Gastroesophageal sphincter (tissue), 4 donors: ENCODE results near the gene DTD2. TPM values are rescaled to one million over a fixed set of nuclear protein-coding genes. Genes with fewer than 3 reads are reported as not detected.

Source experiments
- ATAC-seq: fragments of 150-250 bp; one replicate; pipeline ENCODE4 v1.9.1; 2016; ENCODE audit warnings: mild to moderate bottlenecking, moderate library complexity
- H3K27ac ChIP-seq, 4 donors: fragments of 200-600 bp; sonication (generic) in 3 of 4; 1 replicate in 3 of 4; 2 replicates in 1 of 4; pipeline ENCODE4 v1.5.1; 2016 to 2019
- H3K27me3 ChIP-seq: fragments of 200-600 bp; sonication (generic); one replicate; pipeline ENCODE4 v1.5.1; 2019
- H3K36me3 ChIP-seq, 2 donors: fragments of 200-600 bp; sonication (generic); one replicate each; pipeline ENCODE4 v1.5.1; 2019; ENCODE audit warnings: control low read depth in 1 of 2
- H3K4me1 ChIP-seq, 3 donors: fragments of 200-600 bp; sonication (generic); 1 replicate in 2 of 3; 2 replicates in 1 of 3; pipeline ENCODE4 v1.5.1; 2016 to 2019; ENCODE audit warnings: control low read depth in 2 of 3
- H3K4me3 ChIP-seq, 2 donors: fragments of 200-600 bp; sonication (generic); one replicate each; pipeline ENCODE4 v1.5.1; 2019; ENCODE audit warnings: mild to moderate bottlenecking in 1 of 2, moderate library complexity in 1 of 2
- H3K9me3 ChIP-seq, 3 donors: fragments of 200-600 bp; sonication (generic); one replicate each; pipeline ENCODE4 v1.5.1; 2017 to 2019; ENCODE audit warnings: control low read depth in 2 of 3
- EP300 ChIP-seq: sonication (generic); formaldehyde crosslinking; IDR thresholded peaks from one replicate; pipeline ENCODE4 v1.6.1; 2017; ENCODE audit warnings: antibody characterized with exemption, mild to moderate bottlenecking
- POLR2A ChIP-seq, 2 donors: fragments of 450-650 bp; IDR thresholded peaks; one replicate each; pipeline ENCODE4 v1.6.1; 2017; ENCODE audit warnings: antibody characterized with exemption in 2 of 2, mild to moderate bottlenecking in 2 of 2, moderate library complexity in 1 of 2
- POLR2AphosphoS5 ChIP-seq: sonication (generic); formaldehyde crosslinking; IDR thresholded peaks from one replicate; pipeline ENCODE4 v1.6.1; 2017; ENCODE audit warnings: antibody characterized with exemption
- WGBS, 2 donors: methylation state at CpG; one replicate each; pipeline ENCODE4 v1.1.5; 2018; ENCODE audit warnings: low coverage in 1 of 2; 5-methylcytosine and 5-hydroxymethylcytosine counted together
- total RNA-seq, 4 donors: library from RNA; depleted of rRNA; stranded (reverse); fragments of >200 nt; gene quantifications; one replicate each; pipeline ENCODE4 v1.1.0, GENCODE V29; 2016
- TF ChIP-seq, protein P1 (sequence below), 4 experiments: fragments of 200-600 bp in 2 of 4; fragments of 450-650 bp in 2 of 4; sonication (generic) in 1 of 4; IDR thresholded peaks; one replicate each; pipeline ENCODE4 v1.5.1; 2017 to 2019; ENCODE audit warnings: antibody characterized with exemption in 4 of 4, mild to moderate bottlenecking in 2 of 4, moderate library complexity in 2 of 4

The DTD2 gene
- total RNA-seq, 4 donors from 2014 or later: 21.3 to 31.1 (median 28.1) TPM

DNA sequence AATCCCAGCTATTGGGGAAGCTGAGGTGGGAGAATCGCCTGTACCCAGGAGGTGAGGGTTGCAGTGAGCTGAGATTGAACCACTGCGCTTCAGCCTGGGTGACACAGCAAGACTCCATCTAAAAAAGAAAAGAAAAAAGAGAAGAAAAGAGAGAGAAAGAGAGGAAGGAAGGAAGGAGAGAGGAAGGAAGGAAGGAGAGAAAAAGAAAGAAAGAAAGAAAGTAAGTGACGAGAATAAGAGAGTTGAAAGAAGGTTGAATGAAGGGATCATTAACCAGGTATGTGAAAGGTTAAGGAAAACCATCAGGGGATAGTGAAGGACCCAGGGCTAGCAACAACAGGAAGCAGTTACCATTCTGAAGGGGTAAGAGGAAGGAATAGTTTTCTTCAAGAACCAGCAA lies 4.2 kb upstream of the DTD2 start:
- TF ChIP-seq EP300 (no peak), POLR2A (IDR thresholded peaks at IDR 0.05) (no peak), POLR2AphosphoS5 (no peak)
- TF ChIP-seq, protein P1, sequence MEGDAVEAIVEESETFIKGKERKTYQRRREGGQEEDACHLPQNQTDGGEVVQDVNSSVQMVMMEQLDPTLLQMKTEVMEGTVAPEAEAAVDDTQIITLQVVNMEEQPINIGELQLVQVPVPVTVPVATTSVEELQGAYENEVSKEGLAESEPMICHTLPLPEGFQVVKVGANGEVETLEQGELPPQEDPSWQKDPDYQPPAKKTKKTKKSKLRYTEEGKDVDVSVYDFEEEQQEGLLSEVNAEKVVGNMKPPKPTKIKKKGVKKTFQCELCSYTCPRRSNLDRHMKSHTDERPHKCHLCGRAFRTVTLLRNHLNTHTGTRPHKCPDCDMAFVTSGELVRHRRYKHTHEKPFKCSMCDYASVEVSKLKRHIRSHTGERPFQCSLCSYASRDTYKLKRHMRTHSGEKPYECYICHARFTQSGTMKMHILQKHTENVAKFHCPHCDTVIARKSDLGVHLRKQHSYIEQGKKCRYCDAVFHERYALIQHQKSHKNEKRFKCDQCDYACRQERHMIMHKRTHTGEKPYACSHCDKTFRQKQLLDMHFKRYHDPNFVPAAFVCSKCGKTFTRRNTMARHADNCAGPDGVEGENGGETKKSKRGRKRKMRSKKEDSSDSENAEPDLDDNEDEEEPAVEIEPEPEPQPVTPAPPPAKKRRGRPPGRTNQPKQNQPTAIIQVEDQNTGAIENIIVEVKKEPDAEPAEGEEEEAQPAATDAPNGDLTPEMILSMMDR (IDR thresholded peaks at IDR 0.05): no peak
- Histone ChIP-seq H3K4me1 (peaks cover 0 to 14% (median 0%) of the 10 kb centered on the region in 3 donors), H3K4me3 (no peak overlapping the region), H3K27me3 (no peaks in the 10 kb centered on the region), H3K36me3 (no peaks in the 10 kb centered on the region), H3K27ac (no peak overlapping the region), H3K9me3 (no peaks in the 10 kb centered on the region)
- no peak for ATAC-seq
- WGBS, 2 donors: 92 to 93% methylated on average over 2 to 3 of the region's 3 CpGs

- Histone ChIP-seq H3K27me3 (no peaks in the 10 kb centered on the region), H3K36me3 (no peaks in the 10 kb centered on the region), H3K27ac (peak overlapping the region; percentile 44 to 94 (median 92)), H3K9me3 (no peaks in the 10 kb centered on the region), H3K4me3 (peak overlapping the region; percentile 51 to 72), H3K4me1 (peaks cover 0 to 37% (median 2%) of the 10 kb centered on the region in 3 donors)
- TF ChIP-seq POLR2AphosphoS5: no peak
- TF ChIP-seq, protein P1 (IDR thresholded peaks at IDR 0.05): no peak
- TF ChIP-seq EP300: no peak
- no peak for TF ChIP-seq POLR2A (IDR thresholded peaks at IDR 0.05)
- no peak for ATAC-seq
- 53 to 60% methylated on average over 11 of the region's 11 CpGs for WGBS, 2 donors
These were observed 656 bp upstream of the DTD2 start for GRCh38 chr14:31457665-31458659.

DNA sequence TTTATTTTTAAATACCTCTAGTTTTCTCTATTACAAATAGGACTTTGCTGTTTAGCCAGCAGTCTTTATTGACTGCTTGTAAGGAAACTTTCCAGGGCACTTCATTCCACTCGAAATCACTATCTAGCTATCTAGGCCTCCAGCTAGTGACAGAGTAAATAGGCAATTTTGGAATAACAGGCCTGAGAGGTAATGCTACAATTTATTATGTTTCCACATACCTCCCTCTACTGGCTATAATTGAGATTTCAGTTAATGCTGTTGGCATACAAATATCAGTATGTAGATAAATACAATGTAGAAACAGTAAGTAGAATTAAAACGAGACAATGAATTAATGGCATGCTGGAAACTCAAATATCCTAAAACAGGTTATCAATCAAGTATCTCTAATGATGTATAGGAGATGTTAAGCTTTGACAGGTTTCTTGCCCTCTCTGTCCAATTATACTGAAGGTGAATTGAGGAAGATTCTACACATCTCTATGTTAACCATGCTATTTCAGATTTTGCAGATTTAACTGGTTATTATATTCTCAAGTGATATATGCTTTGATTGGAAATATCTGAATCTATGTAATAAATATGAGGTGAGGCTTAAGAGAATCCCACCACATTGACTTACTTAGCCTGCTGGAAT lies 7.2 kb downstream of the DTD2 start:
- Histone ChIP-seq H3K9me3 (no peaks in the 10 kb centered on the region), H3K36me3 (peaks cover 3 to 52% of the 10 kb centered on the region in 2 donors), H3K4me1 (peaks cover 0 to 21% (median 0%) of the 10 kb centered on the region in 3 donors), H3K4me3 (no peak overlapping the region), H3K27ac (peak overlapping the region in 1 of 4 donors; percentile 1), H3K27me3 (no peaks in the 10 kb centered on the region)
- WGBS, 2 donors: 12 to 30% methylated on average over 2 of the region's 2 CpGs
- TF ChIP-seq EP300 (no peak), POLR2AphosphoS5 (no peak), POLR2A (IDR thresholded peaks at IDR 0.05) (no peak)
- TF ChIP-seq, protein P1 (IDR thresholded peaks at IDR 0.05): peak; percentile 43 to 70 (median 60)
- no peak for ATAC-seq

- Histone ChIP-seq H3K27me3 (no peaks in the 10 kb centered on the region), H3K27ac (no peak overlapping the region), H3K36me3 (peaks cover 3 to 52% of the 10 kb centered on the region in 2 donors), H3K4me3 (no peak overlapping the region), H3K9me3 (no peaks in the 10 kb centered on the region), H3K4me1 (peaks cover 0 to 12% (median 0%) of the 10 kb centered on the region in 3 donors)
- no peak for ATAC-seq
- 72 to 83% methylated on average over 7 to 8 of the region's 8 CpGs for WGBS, 2 donors
- TF ChIP-seq POLR2A (IDR thresholded peaks at IDR 0.05) (no peak), POLR2AphosphoS5 (no peak)
These were observed 8.2 kb downstream of the DTD2 start for GRCh38 chr14:31449136-31449535.

- Histone ChIP-seq H3K36me3 (peaks cover 0 to 31% of the 10 kb centered on the region in 2 donors), H3K27ac (no peak overlapping the region), H3K4me3 (no peak overlapping the region), H3K9me3 (no peaks in the 10 kb centered on the region), H3K27me3 (no peaks in the 10 kb centered on the region), H3K4me1 (peaks cover 0 to 21% (median 0%) of the 10 kb centered on the region in 3 donors)
- no peak for TF ChIP-seq POLR2AphosphoS5
- TF ChIP-seq, protein P1 (IDR thresholded peaks at IDR 0.05): no peak
- TF ChIP-seq POLR2A (IDR thresholded peaks at IDR 0.05): no peak
- no peak for TF ChIP-seq EP300
- no peak for ATAC-seq
- WGBS, 2 donors: 70 to 100% methylated on average over 1 of the region's 1 CpG
These were observed 11.6 kb downstream of the DTD2 start for GRCh38 chr14:31445703-31446102.
